SKM-1 treated with dmso at 0.1 percent for 144 hours (cell line): ENCODE results near the gene ZNF790.
"Not testable (repeated sequence)": the region's sequence is repeated elsewhere in the genome, so short reads cannot be mapped to it uniquely, and the experiment has no call there.

Experiments used
- DNase-seq: peaks from one replicate; lab custom pipeline; 2025; ENCODE audit not compliant: unreplicated experiment; lab: John Stamatoyannopoulos, UW

The ZNF790 gene

DNA sequence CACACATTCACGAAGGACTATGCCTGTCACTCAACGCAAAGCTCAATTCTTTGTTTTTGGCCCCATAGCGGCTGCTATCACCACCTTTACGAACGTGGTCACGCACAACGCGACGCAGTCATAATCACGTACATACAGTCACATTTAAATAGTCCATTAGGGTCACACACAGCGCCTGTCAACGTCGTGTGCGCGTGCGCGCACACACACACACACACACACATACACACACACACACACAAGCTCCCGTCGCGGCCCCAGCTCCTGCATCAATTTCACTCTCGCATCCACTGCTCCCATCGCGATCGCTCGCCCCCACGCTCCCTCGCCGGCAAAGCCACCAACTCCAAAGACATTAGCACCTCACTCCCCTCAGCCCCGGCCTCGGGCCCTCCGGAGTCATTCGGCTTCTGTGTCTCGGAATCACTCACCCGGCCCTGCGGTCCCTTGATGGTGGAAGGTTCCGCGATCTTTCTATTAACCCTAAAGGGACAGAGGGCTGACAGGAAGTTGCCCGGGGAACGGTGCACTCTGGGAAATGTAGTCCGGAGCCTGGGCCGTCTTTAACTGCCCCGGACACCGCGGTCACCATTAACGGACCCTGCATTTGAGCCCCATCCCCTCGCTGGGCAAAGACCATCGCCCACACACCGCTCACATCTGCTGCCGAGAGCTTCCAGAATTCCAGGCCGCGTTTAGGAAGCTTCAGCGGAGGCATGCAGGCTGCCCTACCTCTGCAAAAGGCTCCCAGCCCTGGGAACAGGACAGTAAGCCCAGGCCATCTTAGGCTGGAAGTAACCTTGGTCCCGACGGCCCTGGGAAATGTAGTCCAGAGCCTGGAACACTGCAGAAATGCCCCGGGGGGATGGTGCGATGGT lies at the start of gene ZNF790:
ZNF790 (minus strand) TSS at position 482 of the 878 bp plus-strand sequence. CDS start 12,768 bp downstream, outside the sequence.
- DNase-seq: peak; percentile 83

DNA sequence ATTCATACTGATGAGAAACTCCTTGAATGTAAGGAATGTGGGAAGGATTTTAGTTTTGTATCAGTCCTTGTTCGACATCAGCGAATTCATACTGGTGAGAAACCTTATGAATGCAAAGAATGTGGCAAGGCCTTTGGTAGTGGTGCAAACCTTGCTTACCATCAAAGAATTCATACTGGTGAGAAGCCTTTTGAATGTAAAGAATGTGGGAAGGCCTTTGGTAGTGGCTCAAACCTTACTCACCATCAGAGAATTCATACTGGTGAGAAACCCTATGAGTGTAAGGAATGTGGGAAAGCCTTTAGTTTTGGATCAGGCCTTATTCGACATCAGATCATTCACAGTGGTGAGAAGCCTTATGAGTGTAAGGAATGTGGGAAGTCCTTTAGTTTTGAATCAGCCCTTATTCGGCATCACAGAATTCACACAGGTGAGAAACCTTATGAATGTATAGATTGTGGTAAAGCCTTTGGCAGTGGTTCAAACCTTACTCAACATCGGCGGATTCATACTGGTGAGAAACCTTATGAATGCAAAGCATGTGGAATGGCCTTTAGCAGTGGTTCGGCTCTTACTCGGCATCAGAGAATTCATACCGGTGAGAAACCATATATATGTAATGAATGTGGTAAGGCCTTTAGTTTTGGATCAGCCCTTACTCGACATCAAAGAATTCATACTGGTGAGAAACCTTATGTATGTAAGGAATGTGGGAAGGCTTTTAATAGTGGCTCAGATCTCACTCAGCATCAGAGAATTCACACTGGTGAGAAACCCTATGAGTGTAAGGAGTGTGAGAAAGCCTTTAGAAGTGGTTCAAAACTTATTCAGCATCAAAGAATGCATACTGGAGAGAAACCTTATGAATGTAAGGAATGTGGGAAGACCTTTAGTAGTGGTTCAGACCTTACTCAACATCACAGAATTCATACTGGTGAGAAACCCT lies 39.1 kb upstream of the ZNF790 start:
- no peak for DNase-seq

DNA sequence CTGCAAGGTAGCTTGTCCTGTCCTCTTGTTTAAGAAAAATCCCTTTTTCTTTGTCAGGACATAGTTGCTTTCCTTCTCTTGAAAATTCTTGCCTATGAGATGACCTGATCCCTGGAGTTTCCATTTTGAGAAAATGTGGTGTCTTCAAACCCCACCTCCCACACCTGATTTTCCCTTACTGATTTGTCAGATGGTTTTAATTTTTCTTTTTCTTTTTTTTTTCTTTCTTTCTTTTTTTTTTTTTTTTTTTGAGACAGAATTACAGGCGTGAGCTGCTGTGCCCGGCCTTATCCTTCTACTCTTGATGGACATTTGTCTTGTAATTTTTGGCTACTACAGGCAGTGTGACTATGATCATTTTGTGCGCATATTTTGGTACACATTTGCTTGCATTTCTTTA lies 13.7 kb upstream of the ZNF790 start:
- no peak for DNase-seq

DNA sequence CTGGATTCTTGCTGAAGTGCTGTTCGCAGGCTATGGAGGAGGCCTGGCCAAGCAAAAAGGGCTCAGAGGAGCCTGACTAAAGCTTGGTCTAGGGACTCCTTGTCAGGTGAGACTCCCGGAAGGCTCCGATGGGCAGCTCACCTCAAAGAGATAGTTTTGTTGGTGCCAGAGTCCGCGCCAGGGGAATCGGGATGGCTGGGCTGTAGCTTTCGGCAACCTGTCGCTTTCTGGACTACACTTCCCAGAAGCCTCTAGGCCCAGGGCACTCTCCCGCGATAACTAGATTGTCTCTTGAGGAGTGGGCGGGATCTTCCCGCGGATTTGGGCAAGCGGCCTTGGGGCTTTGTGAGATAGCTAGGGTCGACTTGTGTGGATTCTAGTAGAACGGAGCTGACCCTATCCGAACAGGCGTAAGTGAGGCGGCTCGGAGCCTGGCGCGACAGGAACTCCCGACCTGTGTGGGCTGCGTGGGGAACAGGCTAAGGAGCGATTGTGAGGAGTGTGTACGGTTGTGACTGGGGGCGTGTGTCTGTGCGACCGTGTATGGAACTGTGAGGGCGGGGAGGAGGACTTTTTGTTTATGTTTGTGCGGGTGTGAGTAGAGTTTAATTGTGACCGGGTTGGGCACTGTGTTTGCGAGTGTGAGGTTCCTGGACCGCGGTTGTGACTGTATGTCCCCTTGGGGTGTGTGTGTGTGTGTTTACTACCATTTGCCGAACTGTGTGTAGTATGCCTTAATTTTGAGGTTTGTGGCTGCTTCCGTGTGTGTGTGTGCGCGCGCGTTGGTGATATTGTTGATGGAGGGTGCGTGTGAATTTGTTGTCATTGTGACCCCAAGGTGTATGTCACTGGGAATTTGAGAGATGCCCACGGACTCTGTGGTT lies 12.6 kb upstream of the ZNF790 start, which contains the start of gene ZNF345:
ZNF345 (plus strand) TSS at position 318 of the 884 bp plus-strand sequence. CDS start 25,955 bp downstream, outside the sequence.
- DNase-seq: peak; percentile 85

DNA sequence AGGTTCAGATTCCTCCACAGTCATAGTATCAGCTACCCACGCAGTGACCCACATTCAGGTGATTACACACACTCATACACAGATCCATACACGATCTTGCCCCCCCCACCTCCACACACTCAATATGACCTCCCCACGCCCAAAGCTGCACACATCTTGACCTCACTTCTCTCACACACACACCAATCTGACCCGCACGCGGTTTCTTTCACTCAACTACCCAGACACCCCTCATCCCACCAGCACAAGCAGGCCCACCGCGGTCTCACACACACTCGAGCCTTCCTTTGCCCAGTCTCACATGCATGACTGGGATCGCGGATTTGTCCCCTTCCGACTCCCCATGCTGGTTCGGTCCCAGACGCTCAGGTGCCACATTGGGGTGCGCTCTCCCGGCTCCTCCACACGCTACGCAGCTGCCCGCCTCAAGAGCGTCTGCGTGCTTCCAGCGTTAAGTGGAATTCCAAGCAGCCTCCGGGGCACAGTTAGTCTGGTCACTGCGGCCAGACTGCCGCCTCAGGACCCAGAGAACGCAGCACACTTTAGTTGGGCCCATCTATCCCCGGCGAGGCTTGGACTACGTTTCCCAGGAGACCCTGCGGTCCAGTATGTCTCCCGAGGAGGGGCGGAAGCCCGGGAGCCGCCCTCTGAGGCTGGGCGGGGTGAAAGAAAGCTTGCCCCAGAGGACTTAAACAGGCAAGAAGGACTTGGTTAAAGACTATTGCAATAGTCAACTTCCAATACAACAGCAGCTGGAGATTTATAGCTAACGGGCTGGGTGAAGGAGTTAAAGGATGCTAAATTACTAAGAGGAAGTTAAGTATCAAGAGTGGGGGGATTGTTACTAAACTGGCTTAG lies 11.7 kb upstream of the ZNF790 start:
- peak; percentile 89 for DNase-seq

DNA sequence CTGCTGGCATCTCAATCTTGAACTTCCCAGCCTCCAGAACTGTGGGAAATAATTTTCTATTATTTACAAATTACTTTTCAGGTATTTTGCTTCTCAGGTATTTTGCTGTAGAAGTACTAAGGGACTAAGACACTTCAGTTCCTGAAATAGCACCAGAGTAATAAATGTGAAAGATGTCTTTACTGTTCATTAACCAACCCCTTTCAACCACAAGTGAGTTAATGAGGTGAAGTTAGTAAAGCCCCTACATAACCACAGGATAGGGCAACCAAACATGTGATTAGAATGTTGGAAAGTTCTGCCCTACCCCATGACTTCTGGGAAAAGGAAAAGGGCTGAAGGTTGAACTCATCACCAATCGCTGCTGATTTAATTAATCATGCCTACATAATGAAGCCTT lies 9.8 kb upstream of the ZNF790 start:
- no peak for DNase-seq

DNA sequence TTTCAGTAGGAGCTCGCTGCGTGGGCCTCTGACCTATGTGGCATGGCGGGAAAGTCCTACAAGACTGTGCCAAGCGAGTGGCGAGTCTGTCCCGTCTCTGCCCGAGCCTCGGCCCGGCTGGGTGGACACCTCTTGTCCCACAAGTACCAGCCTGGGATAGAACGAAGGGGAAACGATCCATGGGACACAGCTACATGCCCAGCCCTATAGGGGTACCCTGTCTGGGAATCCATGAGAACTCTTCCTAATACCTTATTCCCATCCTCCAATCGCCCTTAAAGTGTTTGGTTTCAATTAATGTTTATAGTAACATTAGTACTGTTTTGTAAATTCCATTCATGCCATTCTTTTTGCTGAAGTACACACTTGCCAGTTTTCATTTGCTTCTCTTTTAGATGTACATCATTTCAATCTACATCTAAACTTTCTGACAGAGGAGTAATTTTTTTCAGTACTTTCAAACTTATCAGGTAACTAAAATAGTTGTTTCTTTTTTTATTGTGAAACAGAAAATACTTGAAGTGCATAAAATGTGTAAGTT lies 667 bp upstream of the ZNF790 start:
- no peak for DNase-seq

DNA sequence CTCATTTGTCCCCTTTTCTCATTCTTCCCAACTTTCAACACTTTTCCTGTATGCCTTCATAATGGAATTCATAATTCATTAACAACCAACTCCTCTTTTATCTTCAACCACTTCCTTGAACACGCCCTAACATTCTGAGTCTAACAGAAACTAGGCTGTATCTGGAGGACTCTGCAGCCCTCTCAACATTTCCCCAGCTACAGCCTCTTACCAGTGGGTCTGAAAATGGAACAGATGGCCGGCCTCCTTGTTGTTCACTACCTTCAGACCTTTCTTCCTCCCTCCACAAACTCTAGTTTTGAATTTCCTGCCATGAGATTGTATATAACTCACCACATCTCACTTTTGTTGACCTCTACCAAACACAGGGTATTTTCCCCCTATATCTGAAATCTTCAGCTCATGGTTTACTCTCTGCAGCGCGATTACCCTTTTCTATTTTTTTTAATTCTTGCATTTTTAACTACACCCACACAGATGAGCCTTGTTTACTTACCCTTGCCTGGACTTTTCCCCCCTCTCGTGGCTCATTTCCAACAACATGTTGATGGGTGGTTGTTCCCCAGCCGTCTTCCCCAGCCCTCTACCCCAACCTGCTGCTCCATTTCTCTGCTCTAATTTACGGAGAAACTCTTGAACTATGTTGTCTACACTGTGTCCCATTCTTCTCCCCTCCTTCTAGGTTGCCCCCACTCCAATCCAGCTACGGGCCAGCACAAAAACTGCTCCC lies 846 bp downstream of the ZNF790 start:
- DNase-seq: no peak

DNA sequence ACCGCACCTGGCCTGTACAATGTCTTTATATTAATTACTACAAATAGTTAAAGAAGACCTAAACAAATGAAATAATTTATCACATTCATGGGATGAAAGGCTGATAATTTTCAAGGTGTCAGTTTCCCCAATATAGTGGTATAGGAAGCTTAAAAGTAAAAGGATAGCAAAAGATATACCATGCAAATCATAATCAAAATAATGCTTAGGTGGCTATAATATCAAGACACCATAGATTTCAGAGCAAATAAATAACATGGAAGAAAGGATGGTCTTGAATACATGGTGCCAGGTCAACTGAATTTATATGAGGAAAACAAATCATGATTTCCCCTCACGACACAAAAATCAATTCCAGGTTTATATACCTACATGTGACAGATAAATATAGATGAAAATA lies 4.8 kb downstream of the ZNF790 start:
- no peak for DNase-seq

DNA sequence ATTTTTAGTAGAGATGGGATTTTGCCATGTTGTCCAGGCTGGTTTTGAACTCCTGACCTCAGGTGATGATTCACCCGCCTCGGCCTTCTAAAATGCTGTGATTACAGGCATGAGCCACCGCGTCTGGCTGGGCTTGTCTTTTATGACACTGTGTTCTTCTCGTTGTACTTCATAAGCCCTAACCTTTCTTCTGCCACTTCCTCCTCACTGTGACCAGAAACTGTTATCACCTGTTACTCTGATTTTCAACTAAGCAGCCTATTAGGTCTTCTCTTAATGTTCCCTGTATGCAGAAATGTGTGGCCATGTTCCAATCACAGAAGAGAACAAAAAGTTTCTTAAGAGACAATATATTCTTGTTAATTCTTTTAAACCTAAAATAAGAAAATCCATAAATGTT lies 16.4 kb downstream of the ZNF790 start:
- no peak for DNase-seq

DNA sequence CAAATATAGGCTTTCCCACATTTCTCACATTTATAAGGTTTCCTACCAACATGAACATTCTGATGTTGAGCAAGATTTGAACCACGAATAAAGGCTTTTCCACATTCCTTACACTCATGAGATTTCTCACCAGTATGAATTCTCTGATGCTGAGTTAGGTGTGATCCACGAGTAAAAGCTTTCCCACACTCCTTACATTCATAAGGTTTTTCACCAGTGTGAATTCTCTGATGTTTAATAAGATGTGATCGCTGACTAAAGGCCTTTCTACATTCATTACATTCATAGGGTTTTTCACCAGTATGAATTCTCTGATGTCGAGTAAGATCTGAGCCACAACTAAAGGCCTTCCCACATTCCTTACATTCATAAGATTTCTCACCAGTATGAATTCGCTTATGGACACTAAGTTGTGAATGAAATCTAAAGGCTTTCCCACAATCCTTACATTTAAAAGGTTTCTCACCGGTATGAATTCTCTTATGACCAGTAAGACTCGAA lies 19.0 kb downstream of the ZNF790 start:
- DNase-seq: no peak

DNA sequence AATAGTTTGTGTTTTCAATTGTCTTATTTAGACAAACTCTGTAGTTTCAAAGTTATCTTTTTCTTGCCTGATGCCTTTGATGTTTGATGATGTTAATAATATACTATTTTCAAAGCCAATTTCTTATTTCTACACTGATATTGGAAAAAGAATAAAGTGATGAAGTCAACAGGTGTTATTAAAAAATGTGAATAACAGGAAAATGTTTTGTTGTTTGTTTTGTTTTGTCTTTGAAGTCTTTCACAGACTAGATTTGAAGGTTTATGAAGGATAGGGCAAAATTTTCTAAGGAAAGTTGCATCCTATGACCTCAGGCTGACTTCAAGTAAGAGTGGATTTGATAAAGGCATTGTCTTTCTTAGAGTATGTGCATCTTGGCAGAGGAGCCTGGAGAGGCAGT lies 31.2 kb downstream of the ZNF790 start:
- no peak for DNase-seq

DNA sequence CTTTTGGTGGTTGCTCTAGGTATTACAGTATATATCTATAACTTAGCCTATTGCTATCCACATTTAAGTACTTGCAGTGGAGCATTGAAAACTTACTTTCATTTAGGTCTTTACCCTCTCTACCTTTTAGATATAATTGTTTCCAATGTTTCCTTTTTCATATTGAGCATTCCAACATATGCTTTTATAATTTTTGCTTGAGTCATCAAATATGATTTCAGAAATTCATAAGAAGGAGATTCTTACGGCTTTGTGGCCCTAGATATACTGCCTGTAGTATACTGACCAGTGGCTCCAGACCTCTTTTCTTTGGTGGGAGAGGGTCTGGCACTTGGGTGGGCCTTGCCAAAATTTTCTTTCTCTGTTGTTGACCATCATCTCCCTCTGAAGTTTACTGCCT lies 32.8 kb downstream of the ZNF790 start:
- no peak for DNase-seq

DNA sequence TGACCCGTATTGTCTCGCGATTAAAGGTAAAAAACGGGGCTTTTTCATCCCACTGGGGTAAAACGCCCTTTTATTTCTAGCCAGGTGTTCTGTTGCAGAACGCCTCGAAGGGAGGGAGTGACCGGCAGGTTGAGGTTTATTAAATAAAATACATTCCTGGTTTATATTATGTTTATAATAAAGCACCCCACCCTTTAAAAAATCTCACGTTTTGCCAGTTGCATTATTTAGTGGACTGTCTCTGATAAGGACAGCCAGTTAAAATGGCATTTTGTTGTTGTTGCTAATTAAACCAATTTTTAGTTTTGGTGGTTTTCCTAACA lies 40.4 kb downstream of the ZNF790 start:
- no peak for DNase-seq

DNA sequence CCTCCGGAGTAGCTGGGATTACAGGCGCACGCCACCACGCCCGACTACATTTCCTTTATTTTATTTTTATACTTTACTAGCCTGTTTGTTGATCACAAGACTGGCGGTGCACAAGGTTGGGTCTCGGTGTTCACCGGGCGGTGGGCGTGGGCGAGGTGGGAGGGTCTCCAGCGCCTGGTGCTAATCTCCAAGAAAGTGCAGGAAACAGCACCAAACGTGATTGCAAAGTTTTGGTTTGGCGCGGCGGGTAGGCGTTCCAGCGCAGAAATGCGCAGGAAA lies 41.5 kb downstream of the ZNF790 start:
- DNase-seq: no peak

DNA sequence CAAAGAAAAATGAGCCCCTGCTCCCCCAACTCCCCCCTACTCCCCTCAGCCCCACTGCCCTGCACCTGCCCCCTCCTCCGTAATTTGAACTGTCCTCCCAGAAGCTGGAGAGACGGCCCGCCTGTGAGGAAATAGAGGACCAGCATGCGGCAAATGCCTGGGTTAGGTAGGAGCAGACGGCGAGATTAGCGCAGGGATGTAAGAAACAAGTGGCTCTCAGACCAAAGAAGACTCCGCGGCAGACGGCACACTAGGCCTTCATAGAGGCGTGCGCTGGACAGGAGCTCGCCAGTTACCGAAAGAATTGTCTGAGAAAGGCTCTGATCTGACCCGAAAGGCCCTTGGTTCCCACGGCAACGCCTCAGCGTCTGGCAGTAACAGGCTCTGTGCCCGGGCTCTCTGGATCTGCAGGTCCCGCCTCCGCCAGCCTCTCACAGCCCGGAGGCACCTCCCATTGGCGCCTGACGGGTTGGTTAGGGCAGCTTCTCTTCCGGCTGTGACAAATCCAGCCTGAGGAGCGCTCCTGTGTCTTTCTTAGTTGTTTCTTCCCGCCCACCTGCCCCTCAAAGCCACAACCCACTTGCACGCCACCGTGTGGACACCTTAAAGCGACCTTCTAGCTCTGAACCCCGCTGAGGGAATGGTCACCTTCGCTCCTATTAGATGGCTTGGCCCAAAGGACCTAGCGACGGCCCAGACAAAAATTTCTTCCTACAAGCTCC lies 46.6 kb downstream of the ZNF790 start:
- DNase-seq: not testable (repeated sequence)

DNA sequence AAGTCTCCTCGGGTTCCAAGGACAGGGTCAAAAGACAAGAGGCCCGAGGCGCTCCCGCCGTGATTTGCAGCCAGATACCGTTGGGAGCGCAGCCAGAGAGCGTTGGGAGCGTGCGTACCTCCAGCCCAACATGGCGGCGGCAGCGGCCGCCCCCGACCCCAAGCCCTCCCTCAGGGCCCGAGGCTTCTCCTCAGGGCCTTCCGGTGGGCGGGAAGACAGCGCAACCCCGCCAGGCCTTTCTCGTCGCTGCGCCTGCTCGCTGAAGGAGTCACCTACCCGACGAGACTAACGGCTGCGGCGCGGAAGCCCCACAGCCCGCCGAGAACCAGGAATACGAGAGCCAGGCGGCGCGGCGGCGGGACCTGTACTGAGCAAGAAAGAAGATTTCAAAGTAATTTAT lies 62.4 kb downstream of the ZNF790 start:
- no peak for DNase-seq

DNA sequence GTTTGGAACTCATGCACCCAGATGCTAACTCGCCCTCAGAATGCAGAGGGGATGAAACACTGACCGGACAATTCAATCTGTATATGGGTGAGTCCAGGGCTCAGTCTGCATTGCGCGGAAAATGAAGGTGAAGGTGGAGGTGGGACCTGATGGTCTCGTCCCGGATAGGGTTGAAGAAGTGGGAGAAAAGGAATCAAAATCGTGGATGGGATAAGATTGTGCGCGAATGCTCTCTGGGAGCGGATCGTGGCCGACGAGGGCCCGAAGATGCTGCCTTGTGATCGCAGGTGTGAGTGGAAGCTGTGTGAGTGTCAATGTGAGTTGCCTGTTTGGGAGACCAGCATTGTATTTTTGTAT lies 65.0 kb downstream of the ZNF790 start:
- DNase-seq: no peak
